Peyer's patch (tissue), 4 donors: Measurements from ENCODE around the gene SRC.

Source experiments
- CTCF ChIP-seq, 6 experiments: fragments of 450-650 bp in 4 of 6; fragments of 200-600 bp in 2 of 6; sonication (generic) in 1 of 6; IDR thresholded peaks; one replicate each; pipeline ENCODE4 v1.5.1; 2017 to 2019; ENCODE audit warnings: antibody characterized with exemption in 6 of 6, mild to moderate bottlenecking in 3 of 6, moderate library complexity in 1 of 6
- POLR2A ChIP-seq, 2 donors: fragments of 450-650 bp; IDR thresholded peaks; one replicate each; pipeline ENCODE4 v1.5.1; 2017; ENCODE audit warnings: antibody characterized with exemption in 2 of 2, mild to moderate bottlenecking in 2 of 2, moderate library complexity in 2 of 2

GRCh38 chr20:37297066-37297736 lies 48.7 kb upstream of the SRC start:
- no peak for TF ChIP-seq CTCF (IDR thresholded peaks at IDR 0.05)
- no peak for TF ChIP-seq POLR2A (IDR thresholded peaks at IDR 0.05)
